Activated T-cell treated with anti-CD3 and anti-CD28 coated beads, Interleukin-2, amount 50 U/mL, for 72 hours (primary cell): ENCODE measurements around the gene MSTO1. TPM values are rescaled to one million over a fixed set of nuclear protein-coding genes. Genes with fewer than 3 reads are reported as not detected.
"Not testable (repeated sequence)": the region's sequence is repeated elsewhere in the genome, so short reads cannot be mapped to it uniquely, and the experiment has no call there.

Source experiments
- ATAC-seq, 2 donors: fragments of 150-1000 bp; cut with Tn5 transposase; replicated peaks in 1 of 2; 2 replicates each; pipeline ENCODE4 v1.10.0; 2021; ENCODE audit warnings: moderate library complexity in 2 of 2, mild to moderate bottlenecking in 1 of 2
- DNase-seq, 2 donors: peaks; one replicate each; pipeline ENCODE4 v3.0.0; 2021 to 2022; ENCODE audit warnings: mixed read lengths in 1 of 2
- H3K27ac Mint-ChIP-seq: one replicate; pipeline ENCODE4 v1.8.0; 2022; ENCODE audit warnings: mild to moderate bottlenecking, moderate library complexity, mixed read lengths
- H3K27me3 Mint-ChIP-seq: one replicate; pipeline ENCODE4 v1.8.0; 2022; ENCODE audit warnings: low read depth, mixed read lengths
- H3K36me3 Mint-ChIP-seq, 2 donors: one replicate each; pipeline ENCODE4 v1.8.0; 2022; ENCODE audit warnings: mixed read lengths in 2 of 2, mild to moderate bottlenecking in 1 of 2; ENCODE audit not compliant: insufficient read depth in 2 of 2
- H3K4me1 Mint-ChIP-seq: one replicate; pipeline ENCODE4 v1.8.0; 2022; ENCODE audit warnings: low read depth, mixed read lengths
- H3K4me3 Mint-ChIP-seq, 2 donors: one replicate each; pipeline ENCODE4 v1.8.0; 2022; ENCODE audit warnings: mild to moderate bottlenecking in 2 of 2, mixed read lengths in 2 of 2, moderate library complexity in 2 of 2
- H3K9me3 Mint-ChIP-seq, 2 donors: one replicate each; pipeline ENCODE4 v1.8.0; 2022; ENCODE audit warnings: mixed read lengths in 2 of 2
- total RNA-seq, 2 donors: library from RNA; stranded (reverse); gene quantifications; one replicate each; pipeline ENCODE4 v1.2.3, GENCODE V29; 2022

Gene MSTO1
- total RNA-seq, 2 donors from 2014 or later, result 41.6 to 53.3 TPM

- H3K9me3 Mint-ChIP-seq, H3K27me3 Mint-ChIP-seq, H3K4me3 Mint-ChIP-seq, ATAC-seq, H3K27ac Mint-ChIP-seq, H3K36me3 Mint-ChIP-seq, DNase-seq: not testable (repeated sequence)
- peaks cover 12% of the 10 kb centered on the region for H3K4me1 Mint-ChIP-seq
Measured at GRCh38 chr1:155595877-155596474, 14.0 kb upstream of the MSTO1 start.

- Mint-ChIP-seq H3K36me3 (no peaks in the 10 kb centered on the region), H3K4me3 (no peak overlapping the region), H3K27ac (no peak overlapping the region), H3K9me3 (no peaks in the 10 kb centered on the region), H3K27me3 (no peaks in the 10 kb centered on the region), H3K4me1 (peaks cover 12% of the 10 kb centered on the region)
- ATAC-seq (no peak), DNase-seq (no peak)
Measured at GRCh38 chr1:155596864-155597263, 13.2 kb upstream of the MSTO1 start.

GRCh38 chr1:155598842-155599331 lies 11.1 kb upstream of the MSTO1 start:
- Mint-ChIP-seq H3K9me3 (no peaks in the 10 kb centered on the region), H3K4me1 (peaks cover 12% of the 10 kb centered on the region), H3K36me3 (no peaks in the 10 kb centered on the region), H3K4me3 (peak overlapping the region; percentile 74 to 76), H3K27me3 (no peaks in the 10 kb centered on the region), H3K27ac (peak overlapping the region; percentile 44)
- ATAC-seq, result peak; percentile 37 to 44
- DNase-seq, result no peak

- H3K27me3 Mint-ChIP-seq, DNase-seq, H3K9me3 Mint-ChIP-seq, H3K4me3 Mint-ChIP-seq, H3K27ac Mint-ChIP-seq, H3K36me3 Mint-ChIP-seq, ATAC-seq: not testable (repeated sequence)
- H3K4me1 Mint-ChIP-seq, result peaks cover 12% of the 10 kb centered on the region
Measured at GRCh38 chr1:155599828-155600572, 10.0 kb upstream of the MSTO1 start.

- no peaks in the 10 kb centered on the region for H3K27me3 Mint-ChIP-seq
- H3K36me3 Mint-ChIP-seq, result peaks cover 0 to 4% of the 10 kb centered on the region in 2 donors
- no peak overlapping the region for H3K4me3 Mint-ChIP-seq
- DNase-seq (no peak), ATAC-seq (no peak)
- no peak overlapping the region for H3K27ac Mint-ChIP-seq
- H3K9me3 Mint-ChIP-seq, result no peaks in the 10 kb centered on the region
- H3K4me1 Mint-ChIP-seq, result peaks cover 8% of the 10 kb centered on the region
Measured at GRCh38 chr1:155607708-155608107, 2.3 kb upstream of the MSTO1 start.

GRCh38 chr1:155608888-155609225 lies 1.2 kb upstream of the MSTO1 start:
- Mint-ChIP-seq H3K4me3 (peak overlapping the region in 1 of 2 donors; percentile 52), H3K27ac (no peak overlapping the region)

GRCh38 chr1:155610257-155610647 lies 234 bp downstream of the MSTO1 start:
- not testable (repeated sequence) for H3K27me3 Mint-ChIP-seq
- H3K4me3 Mint-ChIP-seq, result peak overlapping the region; percentile 97 to 98
- H3K4me1 Mint-ChIP-seq, result peaks cover 16% of the 10 kb centered on the region

More at GRCh38 chr1:155608888-155609225, 1.2 kb upstream of the MSTO1 start:
- Mint-ChIP-seq H3K36me3 (peaks cover 0 to 5% of the 10 kb centered on the region in 2 donors), H3K27me3 (no peaks in the 10 kb centered on the region), H3K9me3 (no peaks in the 10 kb centered on the region), H3K4me1 (peaks cover 11% of the 10 kb centered on the region)
- DNase-seq (no peak), ATAC-seq (no peak)

GRCh38 chr1:155613226-155613625 lies 3.2 kb downstream of the MSTO1 start:
- not testable (repeated sequence) for H3K27me3 Mint-ChIP-seq, H3K9me3 Mint-ChIP-seq, ATAC-seq, H3K4me3 Mint-ChIP-seq, DNase-seq, H3K36me3 Mint-ChIP-seq
- Mint-ChIP-seq H3K27ac (peak overlapping the region; percentile 3), H3K4me1 (peaks cover 16% of the 10 kb centered on the region)

More at GRCh38 chr1:155610257-155610647, 234 bp downstream of the MSTO1 start:
- H3K9me3 Mint-ChIP-seq, H3K27ac Mint-ChIP-seq, H3K36me3 Mint-ChIP-seq, DNase-seq: not testable (repeated sequence)
- peak in 1 of 2 donors; percentile 39 for ATAC-seq

GRCh38 chr1:155622191-155622590 lies 12.2 kb downstream of the MSTO1 start:
- H3K36me3 Mint-ChIP-seq, result no peaks in the 10 kb centered on the region

GRCh38 chr1:155623357-155623756 lies 13.3 kb downstream of the MSTO1 start:
- H3K36me3 Mint-ChIP-seq, result no peaks in the 10 kb centered on the region
- H3K4me1 Mint-ChIP-seq, result no peaks in the 10 kb centered on the region
- ATAC-seq (no peak), DNase-seq (no peak)
- H3K9me3 Mint-ChIP-seq, result no peaks in the 10 kb centered on the region
- H3K27ac Mint-ChIP-seq, result no peak overlapping the region
- H3K27me3 Mint-ChIP-seq, result no peaks in the 10 kb centered on the region
- H3K4me3 Mint-ChIP-seq, result no peak overlapping the region

More at GRCh38 chr1:155622191-155622590, 12.2 kb downstream of the MSTO1 start:
- H3K27ac Mint-ChIP-seq, result no peak overlapping the region
- ATAC-seq (no peak), DNase-seq (no peak)
- H3K27me3 Mint-ChIP-seq, result no peaks in the 10 kb centered on the region
- H3K9me3 Mint-ChIP-seq, result no peaks in the 10 kb centered on the region
- H3K4me1 Mint-ChIP-seq, result no peaks in the 10 kb centered on the region
- H3K4me3 Mint-ChIP-seq, result no peak overlapping the region

GRCh38 chr1:155626428-155626827 lies 16.4 kb downstream of the MSTO1 start:
- H3K36me3 Mint-ChIP-seq, ATAC-seq, H3K9me3 Mint-ChIP-seq, H3K4me1 Mint-ChIP-seq, H3K27me3 Mint-ChIP-seq, H3K4me3 Mint-ChIP-seq, DNase-seq, H3K27ac Mint-ChIP-seq: not testable (repeated sequence)

- Mint-ChIP-seq H3K9me3 (peaks cover 0 to under 1% of the 10 kb centered on the region in 2 donors), H3K4me1 (peaks cover 28% of the 10 kb centered on the region), H3K27me3 (no peaks in the 10 kb centered on the region), H3K27ac (peak overlapping the region; percentile 96), H3K4me3 (peak overlapping the region; percentile 90 to 96), H3K36me3 (peaks cover 3 to 5% of the 10 kb centered on the region in 2 donors)
- ATAC-seq (peak; percentile 11 to 32), DNase-seq (no peak)
Measured at GRCh38 chr1:155636397-155637153, 26.6 kb downstream of the MSTO1 start.

GRCh38 chr1:155640367-155640766 lies 30.3 kb downstream of the MSTO1 start:
- H3K9me3 Mint-ChIP-seq, result peaks cover 5 to 8% of the 10 kb centered on the region in 2 donors
- DNase-seq (no peak), ATAC-seq (no peak)
- H3K4me1 Mint-ChIP-seq, result peaks cover 28% of the 10 kb centered on the region
- H3K36me3 Mint-ChIP-seq, result peaks cover 11 to 12% of the 10 kb centered on the region in 2 donors
- no peak overlapping the region for H3K4me3 Mint-ChIP-seq
- H3K27ac Mint-ChIP-seq, result no peak overlapping the region
- H3K27me3 Mint-ChIP-seq, result no peaks in the 10 kb centered on the region
